ENCODE data around the gene COBLL1.
"Not testable (repeated sequence)": the region's sequence is repeated elsewhere in the genome, so short reads cannot be mapped to it uniquely, and the experiment has no call there.

The COBLL1 gene

GRCh38 chr2:164710252-164710836, 131.3 kb downstream of the COBLL1 start:
- not testable (repeated sequence) for H3K4me1 ChIP-seq (ENCODE audit: control insufficient read depth, insufficient read depth, low read length); H3K27me3 ChIP-seq (ENCODE audit: control insufficient read depth, insufficient read depth, low read length); H3K36me3 ChIP-seq (ENCODE audit: control insufficient read depth, insufficient read depth, low read length); H3K9me3 ChIP-seq (ENCODE audit: control insufficient read depth, low read length); H3K9ac ChIP-seq (ENCODE audit: low read length); H3K4me3 ChIP-seq (ENCODE audit: low read length)

GRCh38 chr2:164706522-164706921, 135.1 kb downstream of the COBLL1 start:
- Histone ChIP-seq H3K27me3 (ENCODE audit: control insufficient read depth, insufficient read depth, low read length) (no peaks in the 10 kb centered on the region), H3K9ac (ENCODE audit: low read length) (no peak overlapping the region), H3K9me3 (ENCODE audit: control insufficient read depth, low read length) (no peaks in the 10 kb centered on the region), H3K4me1 (ENCODE audit: control insufficient read depth, insufficient read depth, low read length) (no peaks in the 10 kb centered on the region), H3K4me3 (ENCODE audit: low read length) (no peak overlapping the region), H3K36me3 (ENCODE audit: control insufficient read depth, insufficient read depth, low read length) (no peaks in the 10 kb centered on the region)

GRCh38 chr2:164705412-164706167, 136.0 kb downstream of the COBLL1 start:
- Histone ChIP-seq H3K9ac (ENCODE audit: low read length) (no peak overlapping the region), H3K36me3 (ENCODE audit: control insufficient read depth, insufficient read depth, low read length) (no peaks in the 10 kb centered on the region), H3K27me3 (ENCODE audit: control insufficient read depth, insufficient read depth, low read length) (no peaks in the 10 kb centered on the region), H3K9me3 (ENCODE audit: control insufficient read depth, low read length) (no peaks in the 10 kb centered on the region), H3K4me1 (ENCODE audit: control insufficient read depth, insufficient read depth, low read length) (no peaks in the 10 kb centered on the region), H3K4me3 (ENCODE audit: low read length) (no peak overlapping the region)

DNA sequence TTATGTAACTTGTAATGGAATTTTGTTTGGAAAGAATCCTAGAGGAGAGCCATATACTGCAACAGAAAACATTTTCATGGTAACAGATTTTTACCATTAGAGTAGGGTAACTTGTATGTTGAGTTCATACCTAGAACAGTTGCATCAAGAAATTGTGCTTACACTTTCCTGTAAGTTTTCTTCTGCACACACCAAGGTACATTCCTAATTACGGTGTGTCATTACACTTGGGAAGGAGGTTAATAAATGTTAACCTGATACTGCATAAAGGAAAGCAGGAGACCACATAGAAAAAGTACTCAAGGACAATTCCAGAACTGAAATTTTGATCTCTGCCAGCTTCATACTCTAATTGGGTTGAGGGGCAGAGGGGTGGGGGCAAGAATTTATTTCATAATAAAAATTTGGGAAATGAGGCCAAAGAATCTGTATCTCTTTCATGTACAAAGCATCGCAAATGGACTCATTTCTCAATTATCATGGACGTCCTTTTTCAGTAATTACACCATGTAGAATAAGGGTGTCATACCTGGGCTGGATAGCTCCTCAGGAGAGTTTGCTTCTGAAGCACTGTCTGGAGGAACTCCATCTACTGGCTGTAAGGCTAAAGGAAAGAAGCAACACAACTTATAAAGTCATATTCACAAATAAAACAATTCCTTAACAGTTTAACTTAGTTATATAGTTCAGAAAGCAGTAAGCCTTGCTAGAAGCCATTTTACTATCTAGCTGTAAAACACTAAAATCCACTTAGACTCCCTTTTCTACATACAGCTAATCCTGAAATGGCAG, 137.5 kb downstream of the COBLL1 start:
- Histone ChIP-seq H3K4me1 (ENCODE audit: control insufficient read depth, insufficient read depth, low read length) (no peaks in the 10 kb centered on the region), H3K27me3 (ENCODE audit: control insufficient read depth, insufficient read depth, low read length) (no peaks in the 10 kb centered on the region), H3K4me3 (ENCODE audit: low read length) (no peak overlapping the region), H3K9ac (ENCODE audit: low read length) (no peak overlapping the region), H3K9me3 (ENCODE audit: control insufficient read depth, low read length) (no peaks in the 10 kb centered on the region), H3K36me3 (ENCODE audit: control insufficient read depth, insufficient read depth, low read length) (no peaks in the 10 kb centered on the region)

DNA sequence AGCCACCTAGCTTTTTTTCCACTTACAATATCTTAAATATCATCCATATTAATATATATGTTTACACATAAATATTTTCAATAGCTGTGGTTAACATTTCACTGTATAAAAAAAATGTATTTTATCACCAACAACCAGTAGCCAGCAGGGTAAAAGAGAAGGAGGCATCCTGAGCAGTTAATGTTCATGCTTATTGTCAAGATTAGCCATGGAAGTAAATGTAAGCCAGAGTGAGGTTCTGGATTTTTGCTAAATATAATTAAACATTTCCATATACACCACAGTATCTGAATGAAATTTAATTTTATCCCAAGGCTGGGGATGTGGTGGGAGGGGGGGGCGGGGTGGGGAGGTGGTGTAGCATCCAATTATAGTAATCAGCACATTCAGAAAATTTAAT, 140.1 kb downstream of the COBLL1 start:
- Histone ChIP-seq H3K9me3 (ENCODE audit: control insufficient read depth, low read length) (no peaks in the 10 kb centered on the region), H3K9ac (ENCODE audit: low read length) (no peak overlapping the region), H3K36me3 (ENCODE audit: control insufficient read depth, insufficient read depth, low read length) (no peaks in the 10 kb centered on the region), H3K4me3 (ENCODE audit: low read length) (no peak overlapping the region), H3K4me1 (ENCODE audit: control insufficient read depth, insufficient read depth, low read length) (no peaks in the 10 kb centered on the region), H3K27me3 (ENCODE audit: control insufficient read depth, insufficient read depth, low read length) (no peaks in the 10 kb centered on the region)

DNA sequence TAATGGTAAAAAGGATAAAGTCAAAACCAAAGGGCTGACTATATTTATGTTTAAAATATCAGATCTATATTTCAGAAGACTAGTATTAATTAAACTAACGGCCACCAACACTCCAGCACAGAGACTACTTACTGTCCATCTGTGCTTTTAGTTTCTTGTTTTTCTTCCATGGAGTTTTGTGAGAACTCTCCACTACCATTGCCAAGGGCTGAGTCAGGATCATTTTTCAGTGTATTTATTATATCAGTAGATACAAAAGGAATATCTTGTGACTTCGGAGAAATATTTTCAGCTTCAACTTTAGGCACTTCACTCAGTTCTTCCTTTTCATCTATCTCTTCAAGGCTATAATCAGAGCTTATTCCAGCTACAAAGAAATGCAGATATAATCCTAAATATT, 141.2 kb downstream of the COBLL1 start:
- no peak overlapping the region for H3K9ac ChIP-seq (ENCODE audit: low read length)
- no peaks in the 10 kb centered on the region for H3K36me3 ChIP-seq (ENCODE audit: control insufficient read depth, insufficient read depth, low read length)
- no peaks in the 10 kb centered on the region for H3K9me3 ChIP-seq (ENCODE audit: control insufficient read depth, low read length)
- no peaks in the 10 kb centered on the region for H3K4me1 ChIP-seq (ENCODE audit: control insufficient read depth, insufficient read depth, low read length)
- H3K4me3 ChIP-seq (ENCODE audit: low read length): no peak overlapping the region
- H3K27me3 ChIP-seq (ENCODE audit: control insufficient read depth, insufficient read depth, low read length): no peaks in the 10 kb centered on the region

DNA sequence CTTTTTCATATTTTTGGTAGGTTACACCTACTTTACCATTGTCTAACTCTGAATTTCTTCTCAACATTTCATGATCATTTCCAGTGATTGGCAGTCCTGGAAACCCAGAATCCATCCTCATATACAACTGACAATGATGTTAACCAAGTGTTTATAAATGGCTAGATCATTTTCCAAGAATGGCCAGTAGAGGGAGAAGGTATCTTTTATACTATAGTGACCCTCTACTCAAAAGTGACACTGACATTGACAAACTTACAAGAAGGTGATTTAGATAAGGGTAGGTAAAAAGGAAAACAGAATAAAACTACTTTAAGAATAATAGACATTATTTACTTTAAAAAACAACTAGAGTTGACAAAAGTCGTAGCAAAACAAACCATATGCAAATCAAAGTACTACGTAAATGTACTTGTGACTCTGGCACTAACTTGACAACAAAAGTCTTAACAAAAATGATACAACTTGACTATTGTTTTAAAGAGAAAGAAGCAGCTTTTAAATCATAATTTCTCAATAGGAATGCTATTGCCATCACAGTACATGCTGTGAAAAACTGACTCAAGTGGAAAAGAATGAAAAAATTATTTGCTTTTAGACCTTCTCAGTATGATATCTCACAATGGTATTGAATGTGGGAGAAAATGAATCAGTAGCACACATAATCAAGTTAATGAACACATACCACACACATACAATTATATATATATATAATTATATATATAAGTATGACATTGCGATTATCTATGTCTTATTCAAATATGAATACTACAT, 143.7 kb downstream of the COBLL1 start:
- no peak overlapping the region for H3K9ac ChIP-seq (ENCODE audit: low read length)
- H3K27me3 ChIP-seq (ENCODE audit: control insufficient read depth, insufficient read depth, low read length): no peaks in the 10 kb centered on the region
- H3K4me3 ChIP-seq (ENCODE audit: low read length): no peak overlapping the region
- H3K4me1 ChIP-seq (ENCODE audit: control insufficient read depth, insufficient read depth, low read length): no peaks in the 10 kb centered on the region
- no peaks in the 10 kb centered on the region for H3K9me3 ChIP-seq (ENCODE audit: control insufficient read depth, low read length)
- H3K36me3 ChIP-seq (ENCODE audit: control insufficient read depth, insufficient read depth, low read length): no peaks in the 10 kb centered on the region

DNA sequence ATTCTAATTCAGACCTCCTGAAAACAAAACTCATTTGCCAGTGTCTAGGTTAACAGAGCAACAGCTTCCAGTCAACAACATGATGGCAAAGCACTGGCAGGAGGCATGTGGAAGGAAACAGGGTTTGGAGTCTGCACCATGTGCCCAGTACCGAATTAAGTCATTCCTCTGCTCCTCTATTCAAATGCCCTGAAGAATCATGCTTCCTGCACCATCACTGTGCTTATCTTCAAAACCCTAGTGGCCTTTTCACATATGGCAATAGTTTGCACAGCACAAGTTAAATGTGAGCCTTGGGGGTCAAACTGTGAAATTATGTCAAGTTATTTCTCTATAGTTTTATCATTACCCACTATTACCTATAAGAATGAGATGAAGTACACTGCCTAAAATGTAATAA, 145.0 kb downstream of the COBLL1 start:
- H3K36me3 ChIP-seq (ENCODE audit: control insufficient read depth, insufficient read depth, low read length): no peaks in the 10 kb centered on the region
- no peaks in the 10 kb centered on the region for H3K9me3 ChIP-seq (ENCODE audit: control insufficient read depth, low read length)
- no peak overlapping the region for H3K9ac ChIP-seq (ENCODE audit: low read length)

DNA sequence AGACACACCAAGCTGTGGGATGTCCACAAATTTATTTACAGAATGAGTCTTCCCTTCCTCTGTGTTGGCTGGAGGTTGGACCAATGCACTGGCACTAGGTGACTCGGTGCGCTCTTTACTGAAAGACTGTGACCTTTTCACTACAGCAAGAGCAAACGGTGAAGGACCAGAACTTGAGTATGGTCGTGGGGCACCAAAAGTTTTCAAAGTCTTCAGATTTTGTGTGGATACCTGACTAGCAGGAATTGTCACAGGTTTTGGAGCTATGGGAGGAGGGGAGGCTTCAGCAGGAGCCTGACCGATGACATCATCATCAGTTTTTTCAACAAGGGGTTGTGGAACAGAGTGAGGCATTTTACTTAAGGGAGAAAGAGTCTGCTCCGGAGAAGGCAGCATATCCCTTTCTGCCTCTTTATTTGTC, 147.3 kb downstream of the COBLL1 start:
- Histone ChIP-seq H3K4me3 (ENCODE audit: low read length) (no peak overlapping the region), H3K4me1 (ENCODE audit: control insufficient read depth, insufficient read depth, low read length) (no peaks in the 10 kb centered on the region), H3K27me3 (ENCODE audit: control insufficient read depth, insufficient read depth, low read length) (no peaks in the 10 kb centered on the region), H3K9me3 (ENCODE audit: control insufficient read depth, low read length) (no peaks in the 10 kb centered on the region), H3K9ac (ENCODE audit: low read length) (no peak overlapping the region), H3K36me3 (ENCODE audit: control insufficient read depth, insufficient read depth, low read length) (no peaks in the 10 kb centered on the region)

More for the DNA sequence above, 145.0 kb downstream of the COBLL1 start:
- Histone ChIP-seq H3K4me3 (ENCODE audit: low read length) (no peak overlapping the region), H3K27me3 (ENCODE audit: control insufficient read depth, insufficient read depth, low read length) (no peaks in the 10 kb centered on the region), H3K4me1 (ENCODE audit: control insufficient read depth, insufficient read depth, low read length) (no peaks in the 10 kb centered on the region)

GRCh38 chr2:164693834-164694233, 147.8 kb downstream of the COBLL1 start:
- H3K4me3 ChIP-seq (ENCODE audit: low read length): no peak overlapping the region
- no peaks in the 10 kb centered on the region for H3K4me1 ChIP-seq (ENCODE audit: control insufficient read depth, insufficient read depth, low read length)
- H3K36me3 ChIP-seq (ENCODE audit: control insufficient read depth, insufficient read depth, low read length): no peaks in the 10 kb centered on the region
- no peaks in the 10 kb centered on the region for H3K9me3 ChIP-seq (ENCODE audit: control insufficient read depth, low read length)
- no peak overlapping the region for H3K9ac ChIP-seq (ENCODE audit: low read length)
- no peaks in the 10 kb centered on the region for H3K27me3 ChIP-seq (ENCODE audit: control insufficient read depth, insufficient read depth, low read length)

DNA sequence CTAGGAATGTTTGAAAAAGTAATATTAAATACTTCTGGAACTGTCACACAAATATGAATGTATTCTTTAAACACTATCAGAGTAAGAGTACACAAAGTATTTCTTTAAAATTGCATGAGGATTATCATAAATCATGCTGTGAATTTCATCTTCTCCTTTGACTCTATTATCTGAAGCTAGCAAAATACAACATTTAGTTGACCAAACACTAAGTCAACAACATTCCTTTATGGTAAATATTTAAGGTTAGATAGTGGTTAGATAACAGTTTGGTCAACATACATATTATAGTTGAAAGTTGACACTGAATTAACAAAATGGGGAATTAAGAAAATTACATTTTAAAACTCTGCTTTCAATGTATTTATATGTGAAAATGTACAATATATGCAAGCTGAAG, 148.2 kb downstream of the COBLL1 start:
- Histone ChIP-seq H3K9ac (ENCODE audit: low read length) (no peak overlapping the region), H3K4me3 (ENCODE audit: low read length) (no peak overlapping the region), H3K4me1 (ENCODE audit: control insufficient read depth, insufficient read depth, low read length) (no peaks in the 10 kb centered on the region), H3K27me3 (ENCODE audit: control insufficient read depth, insufficient read depth, low read length) (no peaks in the 10 kb centered on the region), H3K9me3 (ENCODE audit: control insufficient read depth, low read length) (no peaks in the 10 kb centered on the region), H3K36me3 (ENCODE audit: control insufficient read depth, insufficient read depth, low read length) (no peaks in the 10 kb centered on the region)

DNA sequence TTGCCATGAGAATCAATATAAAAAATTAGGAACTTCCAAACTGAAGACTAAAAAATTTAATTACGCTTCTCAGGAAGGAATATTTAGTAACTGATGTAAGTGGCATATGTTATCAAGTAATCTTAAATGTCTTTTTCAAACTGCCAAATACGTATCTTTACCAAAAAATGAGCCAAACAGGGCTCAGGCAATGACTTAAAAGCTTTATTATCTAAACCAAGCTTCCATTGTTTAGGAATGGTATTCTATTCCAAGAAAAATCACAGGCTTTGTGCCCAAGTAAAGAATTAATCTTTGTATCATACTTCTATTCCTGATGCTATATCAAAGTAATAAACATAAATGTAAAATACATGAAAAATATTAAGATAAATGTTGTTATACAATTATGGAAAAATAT, 148.7 kb downstream of the COBLL1 start:
- Histone ChIP-seq H3K27me3 (ENCODE audit: control insufficient read depth, insufficient read depth, low read length) (no peaks in the 10 kb centered on the region), H3K36me3 (ENCODE audit: control insufficient read depth, insufficient read depth, low read length) (no peaks in the 10 kb centered on the region), H3K9ac (ENCODE audit: low read length) (no peak overlapping the region), H3K4me1 (ENCODE audit: control insufficient read depth, insufficient read depth, low read length) (no peaks in the 10 kb centered on the region), H3K9me3 (ENCODE audit: control insufficient read depth, low read length) (no peaks in the 10 kb centered on the region), H3K4me3 (ENCODE audit: low read length) (no peak overlapping the region)
